Caco-2 (cell line): ENCODE measurements around the gene BCO2. TPM values are rescaled to one million over a fixed set of nuclear protein-coding genes. Genes with fewer than 3 reads are reported as not detected.
"Not testable (repeated sequence)": the region's sequence is repeated elsewhere in the genome, so short reads cannot be mapped to it uniquely, and the experiment has no call there.

Source experiments
- BruUV-seq: library from RNA; stranded (reverse); fragments of 400-500 nt; replicated peaks from 2 replicates; lab custom pipeline; 2021; lab: Mats Ljungman, UMichigan
- CTCF ChIA-PET: fragments of 300-600 bp; sonication (Branson Sonifier 250); formaldehyde crosslinking; loops from one replicate; lab custom pipeline; 2022; ENCODE audit warnings: antibody characterized with exemption; lab: Charles Lee
- POLR2A ChIA-PET: fragments of 300-600 bp; sonication (Branson Sonifier 250); formaldehyde crosslinking; loops from one replicate; lab custom pipeline; 2022; ENCODE audit warnings: antibody characterized with exemption; lab: Charles Lee
- DNase-seq, 2 experiments: peaks; one replicate each; pipeline versions ENCODE4 v3.0.0 to v3.0.0-alpha.2; 2020 to 2022
- H3K27me3 ChIP-seq: replicated peaks from 2 replicates; pipeline ENCODE4 v1.6.0; 2011; ENCODE audit warnings: low read length; ENCODE audit not compliant: control insufficient read depth, insufficient read depth
- H3K36me3 ChIP-seq: 2 replicates; pipeline ENCODE4 v1.5.1; 2011; ENCODE audit warnings: low read length; ENCODE audit not compliant: control insufficient read depth, insufficient read depth
- H3K4me1 ChIP-seq: fragments of 250-450 bp; sonication (Bioruptor Pico); 2 replicates; pipeline ENCODE4 v1.5.1; 2020; ENCODE audit warnings: mild to moderate bottlenecking
- H3K4me3 ChIP-seq: 2 replicates; pipeline ENCODE4 v1.5.1; 2011; ENCODE audit warnings: low read depth, mild to moderate bottlenecking, control low read depth, low read length
- H3K9me3 ChIP-seq: fragments of 250-450 bp; sonication (Bioruptor Pico); 2 replicates; pipeline ENCODE4 v1.5.1; 2020; ENCODE audit warnings: mild to moderate bottlenecking, moderate library complexity
- H3K27ac Mint-ChIP-seq: one replicate; pipeline ENCODE4 v1.8.0; 2022; ENCODE audit warnings: mixed read lengths; ENCODE audit not compliant: unreplicated experiment
- H3K27me3 Mint-ChIP-seq: one replicate; pipeline ENCODE4 v1.8.0; 2022; ENCODE audit warnings: mixed read lengths; ENCODE audit not compliant: insufficient read depth, unreplicated experiment
- H3K36me3 Mint-ChIP-seq: one replicate; pipeline ENCODE4 v1.8.0; 2022; ENCODE audit warnings: mild to moderate bottlenecking, mixed read lengths; ENCODE audit not compliant: insufficient read depth, unreplicated experiment
- H3K4me1 Mint-ChIP-seq: one replicate; pipeline ENCODE4 v1.8.0; 2022; ENCODE audit warnings: low read depth, mixed read lengths; ENCODE audit not compliant: unreplicated experiment
- H3K4me3 Mint-ChIP-seq: one replicate; pipeline ENCODE4 v1.8.0; 2022; ENCODE audit warnings: mild to moderate bottlenecking, moderate library complexity, mixed read lengths; ENCODE audit not compliant: unreplicated experiment
- H3K9me3 Mint-ChIP-seq: one replicate; pipeline ENCODE4 v1.8.0; 2022; ENCODE audit warnings: mixed read lengths; ENCODE audit not compliant: unreplicated experiment
- intact Hi-C: fragments of 100-400 bp; cut with micrococcal nuclease; formaldehyde crosslinking; loops from one replicate; pipeline ENCODE4 v1.10.0; 2022; ENCODE audit not compliant: unreplicated experiment
- total RNA-seq: library from RNA; stranded (reverse); gene quantifications from 2 replicates; pipeline ENCODE4 v1.2.3, GENCODE V29; 2022
- TF ChIP-seq, protein P1 (sequence below), 2 experiments: fragments of 200-600 bp in 1 of 2; IDR thresholded peaks; 1 replicate in 1 of 2; 2 replicates in 1 of 2; pipeline versions ENCODE4 v1.5.1 to v1.8.0; 2011 to 2022; ENCODE audit warnings: antibody characterized with exemption in 1 of 2, control low read depth in 1 of 2, inconsistent platforms in 1 of 2, low read depth in 1 of 2, low read length in 1 of 2, mild to moderate bottlenecking in 1 of 2, moderate library complexity in 1 of 2; ENCODE audit not compliant: insufficient read depth in 1 of 2, severe bottlenecking in 1 of 2, unreplicated experiment in 1 of 2

Gene BCO2
- total RNA-seq, 1 experiment from 2014 or later, result 2.2 TPM

DNA sequence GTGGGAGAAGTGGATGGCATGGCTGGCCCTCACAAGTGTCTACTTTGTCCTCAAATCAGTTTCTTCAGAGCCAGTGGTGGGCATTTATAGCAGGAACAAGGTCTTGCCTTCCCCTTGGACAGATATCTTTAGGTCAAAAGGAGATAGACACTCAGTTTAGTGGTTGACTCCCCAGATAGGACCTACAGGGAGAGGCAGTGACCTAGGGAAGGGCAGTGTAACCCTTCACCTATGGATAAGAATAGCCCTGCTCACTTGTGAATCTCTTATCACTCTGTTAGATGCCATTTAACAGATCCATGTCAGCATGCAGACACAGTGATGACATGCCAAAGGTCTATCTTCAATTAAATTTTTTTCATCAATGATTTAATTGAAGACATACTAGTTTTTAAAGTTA lies 11.0 kb downstream of the BCO2 start:
- ChIA-PET POLR2A (no interaction called here), CTCF (interaction anchor here (1.2 kb wide), 1 partner anchor 11 kb away, joined by 3 read pairs; the partner anchor contains the start of gene BCO2)
- TF ChIP-seq, protein P1, sequence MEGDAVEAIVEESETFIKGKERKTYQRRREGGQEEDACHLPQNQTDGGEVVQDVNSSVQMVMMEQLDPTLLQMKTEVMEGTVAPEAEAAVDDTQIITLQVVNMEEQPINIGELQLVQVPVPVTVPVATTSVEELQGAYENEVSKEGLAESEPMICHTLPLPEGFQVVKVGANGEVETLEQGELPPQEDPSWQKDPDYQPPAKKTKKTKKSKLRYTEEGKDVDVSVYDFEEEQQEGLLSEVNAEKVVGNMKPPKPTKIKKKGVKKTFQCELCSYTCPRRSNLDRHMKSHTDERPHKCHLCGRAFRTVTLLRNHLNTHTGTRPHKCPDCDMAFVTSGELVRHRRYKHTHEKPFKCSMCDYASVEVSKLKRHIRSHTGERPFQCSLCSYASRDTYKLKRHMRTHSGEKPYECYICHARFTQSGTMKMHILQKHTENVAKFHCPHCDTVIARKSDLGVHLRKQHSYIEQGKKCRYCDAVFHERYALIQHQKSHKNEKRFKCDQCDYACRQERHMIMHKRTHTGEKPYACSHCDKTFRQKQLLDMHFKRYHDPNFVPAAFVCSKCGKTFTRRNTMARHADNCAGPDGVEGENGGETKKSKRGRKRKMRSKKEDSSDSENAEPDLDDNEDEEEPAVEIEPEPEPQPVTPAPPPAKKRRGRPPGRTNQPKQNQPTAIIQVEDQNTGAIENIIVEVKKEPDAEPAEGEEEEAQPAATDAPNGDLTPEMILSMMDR (IDR thresholded peaks at IDR 0.05; ENCODE audit: insufficient read depth in 1 of 2, low read depth in 1 of 2, low read length in 1 of 2, severe bottlenecking in 1 of 2, unreplicated experiment in 1 of 2), result no peak
- Mint-ChIP-seq H3K4me1 (peaks cover 8% of the 10 kb centered on the region), H3K9me3 (no peaks in the 10 kb centered on the region), H3K27ac (no peak overlapping the region), H3K36me3 (no peaks in the 10 kb centered on the region), H3K4me3 (no peak overlapping the region), H3K27me3 (peaks cover 5% of the 10 kb centered on the region)
- no peak overlapping the region for H3K4me3 ChIP-seq
- intact Hi-C loops, result no loop called here
- no TSS peak for BruUV-seq
- no peaks in the 10 kb centered on the region for H3K27me3 ChIP-seq
- H3K9me3 ChIP-seq, result no peaks in the 10 kb centered on the region
- no peaks in the 10 kb centered on the region for H3K4me1 ChIP-seq
- H3K36me3 ChIP-seq, result no peaks in the 10 kb centered on the region
- no peak for DNase-seq

DNA sequence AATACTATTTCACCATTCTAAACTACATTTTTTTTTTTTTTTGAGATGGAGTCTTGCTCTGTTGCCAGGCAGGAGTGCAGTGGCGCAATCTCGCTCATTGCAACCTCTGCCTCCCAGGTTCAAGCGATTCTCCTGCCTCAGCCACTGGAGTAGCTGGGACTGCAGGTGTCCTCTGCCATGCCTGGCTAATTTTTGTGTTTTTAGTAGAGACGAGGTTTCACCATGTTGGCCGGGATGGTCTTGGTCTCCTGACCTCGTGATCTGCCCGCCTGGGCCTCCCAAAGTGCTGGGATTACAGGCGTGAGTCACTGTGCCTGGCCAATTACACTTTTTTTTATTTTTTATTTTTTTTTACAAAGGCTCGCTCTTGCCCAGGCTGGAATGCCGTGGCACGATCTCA lies 19.8 kb downstream of the BCO2 start:
- DNase-seq, result not testable (repeated sequence)

DNA sequence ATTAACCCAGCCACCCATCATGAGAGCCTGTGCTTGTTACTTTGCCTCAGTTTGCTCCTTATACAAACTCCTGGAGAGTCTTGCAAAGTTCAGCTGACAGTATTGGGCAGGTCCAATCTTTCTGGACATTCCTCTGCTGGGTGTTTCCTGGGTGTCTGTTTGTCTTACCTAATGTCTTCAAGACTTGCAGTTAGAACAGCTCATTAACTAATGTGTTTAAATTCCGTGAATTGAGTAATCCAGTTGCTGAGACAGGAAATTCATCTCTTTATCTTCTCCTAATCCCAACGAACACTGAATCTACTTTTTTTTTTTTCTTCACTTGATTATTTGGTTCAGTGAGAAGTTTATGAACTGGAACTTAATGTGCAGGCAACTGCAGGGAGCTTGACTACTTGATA lies 20.6 kb downstream of the BCO2 start:
- no peaks in the 10 kb centered on the region for H3K27me3 Mint-ChIP-seq
- BruUV-seq, result no TSS peak
- no peaks in the 10 kb centered on the region for H3K36me3 ChIP-seq
- no peaks in the 10 kb centered on the region for H3K4me1 Mint-ChIP-seq
- DNase-seq, result peak in 1 of 2 experiments; percentile 46
- no peaks in the 10 kb centered on the region for H3K36me3 Mint-ChIP-seq
- ChIA-PET CTCF (interaction anchor here (0.5 to 1.1 kb wide), 2 partner anchors 9 to 75 kb away, joined by 3 to 4 read pairs; no protein-coding TSS in a partner anchor), POLR2A (interaction anchor here (0.7 kb wide), 1 partner anchor 25 kb away, joined by 3 read pairs; no protein-coding TSS in a partner anchor)
- H3K27ac Mint-ChIP-seq, result no peak overlapping the region
- H3K4me1 ChIP-seq, result peaks cover 9% of the 10 kb centered on the region; the same call in 1 of the 2 replicates
- TF ChIP-seq, protein P1 (IDR thresholded peaks at IDR 0.05; ENCODE audit: insufficient read depth in 1 of 2, low read depth in 1 of 2, low read length in 1 of 2, severe bottlenecking in 1 of 2, unreplicated experiment in 1 of 2), result no peak
- no peak overlapping the region for H3K4me3 Mint-ChIP-seq
- no peaks in the 10 kb centered on the region for H3K27me3 ChIP-seq
- no peak overlapping the region for H3K4me3 ChIP-seq
- intact Hi-C loops, result no loop called here
- no peaks in the 10 kb centered on the region for H3K9me3 ChIP-seq
- no peaks in the 10 kb centered on the region for H3K9me3 Mint-ChIP-seq

More for the DNA sequence above, 19.8 kb downstream of the BCO2 start:
- BruUV-seq, H3K9me3 ChIP-seq, H3K36me3 ChIP-seq, H3K27me3 Mint-ChIP-seq, H3K4me1 Mint-ChIP-seq, H3K4me3 ChIP-seq, H3K27ac Mint-ChIP-seq, intact Hi-C loops, H3K36me3 Mint-ChIP-seq, H3K9me3 Mint-ChIP-seq, H3K4me3 Mint-ChIP-seq, H3K27me3 ChIP-seq, POLR2A ChIA-PET, H3K4me1 ChIP-seq: not testable (repeated sequence)
- CTCF ChIA-PET, result interaction anchor here (1.1 kb wide), 1 partner anchor 10 kb away, joined by 3 read pairs; no protein-coding TSS in a partner anchor
